Hematopoietic multipotent progenitor cell treated with erythropoietin and hydrocortisone succinate and interleukin-3 and kit ligand, for 6 days (in vitro differentiated cells): ENCODE results near the gene XG.
"Not testable (repeated sequence)": the region's sequence is repeated elsewhere in the genome, so short reads cannot be mapped to it uniquely, and the experiment has no call there.

Experiments used
- DNase-seq: peaks from one replicate; pipeline ENCODE4 v3.0.0-alpha.2; 2015

The XG gene

GRCh38 chrX:2751874-2752300 is at the start of gene XG:
Gene XG (plus strand): TSS chrX:2752040. CDS start chrX:2752275, 235 bp downstream.
- DNase-seq: not testable (repeated sequence)

- no peak for DNase-seq
These were observed 47.9 kb upstream of the XG start for GRCh38 chrX:2703991-2704369.

- DNase-seq: no peak
These were observed 46.6 kb upstream of the XG start for GRCh38 chrX:2705046-2705832.

- peak; percentile 86 for DNase-seq
These were observed 44.5 kb upstream of the XG start for GRCh38 chrX:2707334-2707760.

- DNase-seq: no peak
These were observed 43.8 kb upstream of the XG start for GRCh38 chrX:2708021-2708420.

- no peak for DNase-seq
These were observed 43.1 kb upstream of the XG start for GRCh38 chrX:2708592-2709188.

- DNase-seq: no peak
These were observed 42.3 kb upstream of the XG start for GRCh38 chrX:2709556-2709955.

- peak; percentile 59 for DNase-seq
These were observed 41.6 kb upstream of the XG start for GRCh38 chrX:2710041-2710840.

GRCh38 chrX:2711441-2711840 is 40.4 kb upstream of the XG start:
- DNase-seq: no peak

- DNase-seq: no peak
These were observed 39.4 kb upstream of the XG start for GRCh38 chrX:2712428-2712827.

GRCh38 chrX:2712890-2713840 is 38.7 kb upstream of the XG start:
- DNase-seq: no peak

- DNase-seq: no peak
These were observed 37.3 kb upstream of the XG start for GRCh38 chrX:2714551-2714950.

GRCh38 chrX:2715066-2715600 is 36.7 kb upstream of the XG start:
- DNase-seq: no peak

GRCh38 chrX:2717312-2717711 is 34.5 kb upstream of the XG start:
- DNase-seq: no peak

- DNase-seq: no peak
These were observed 33.0 kb upstream of the XG start for GRCh38 chrX:2718821-2719220.

- DNase-seq: no peak
These were observed 31.9 kb upstream of the XG start for GRCh38 chrX:2719774-2720447.

- DNase-seq: no peak
These were observed 28.5 kb upstream of the XG start for GRCh38 chrX:2723286-2723879.

GRCh38 chrX:2727264-2727663 is 24.6 kb upstream of the XG start:
- not testable (repeated sequence) for DNase-seq

GRCh38 chrX:2732076-2732475 is 19.8 kb upstream of the XG start:
- DNase-seq: peak; percentile 33

- DNase-seq: no peak
These were observed 19.2 kb upstream of the XG start for GRCh38 chrX:2732649-2733048.

GRCh38 chrX:2733286-2733685 is 18.6 kb upstream of the XG start:
- no peak for DNase-seq
